ENCODE results near the gene AACS.

DNA sequence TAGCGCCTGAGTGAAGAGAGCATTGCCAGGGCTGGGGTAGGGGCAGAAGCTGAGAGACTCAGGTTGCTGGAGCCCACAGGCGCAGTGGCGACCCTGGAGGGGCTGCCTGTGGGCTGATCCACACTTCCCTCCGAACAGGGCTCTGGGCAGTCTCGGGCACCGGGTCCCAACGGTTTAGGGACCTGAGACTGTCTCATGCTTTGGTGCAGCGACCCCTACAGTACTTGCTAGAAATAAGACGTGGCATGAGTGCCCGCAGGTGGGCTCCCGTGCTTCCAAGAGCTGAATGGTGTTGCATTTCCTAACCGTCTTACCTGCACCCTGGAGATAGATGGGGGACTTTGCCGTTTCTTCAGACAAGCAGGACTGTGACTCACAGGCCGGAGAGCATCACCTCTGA is 57.4 kb downstream of the AACS start:
- no peak for TF ChIP-seq CTCF (IDR thresholded peaks at IDR 0.05; ENCODE audit: low read depth, low read length, missing input control)
- no peak for TF ChIP-seq RXRA (IDR thresholded peaks at IDR 0.05)
- no peak for TF ChIP-seq ATF3 (IDR thresholded peaks at IDR 0.05)
- TF ChIP-seq YY1 (IDR thresholded peaks at IDR 0.05): no peak
- TF ChIP-seq RAD21 (IDR thresholded peaks at IDR 0.05): no peak
- no peak for TF ChIP-seq GABPA (IDR thresholded peaks at IDR 0.05 in 1 of 2, conservative IDR thresholded peaks at IDR 0.05 in 1 of 2)
- TF ChIP-seq TAF1 (conservative IDR thresholded peaks at IDR 0.05): no peak
- TF ChIP-seq JUND (IDR thresholded peaks at IDR 0.05): no peak
- TF ChIP-seq REST (IDR thresholded peaks at IDR 0.05): no peak
- TF ChIP-seq, protein P1, sequence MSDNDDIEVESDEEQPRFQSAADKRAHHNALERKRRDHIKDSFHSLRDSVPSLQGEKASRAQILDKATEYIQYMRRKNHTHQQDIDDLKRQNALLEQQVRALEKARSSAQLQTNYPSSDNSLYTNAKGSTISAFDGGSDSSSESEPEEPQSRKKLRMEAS (IDR thresholded peaks at IDR 0.05): no peak
